Measurements from ENCODE around the gene MSLN.

- TF ChIP-seq, protein P1, sequence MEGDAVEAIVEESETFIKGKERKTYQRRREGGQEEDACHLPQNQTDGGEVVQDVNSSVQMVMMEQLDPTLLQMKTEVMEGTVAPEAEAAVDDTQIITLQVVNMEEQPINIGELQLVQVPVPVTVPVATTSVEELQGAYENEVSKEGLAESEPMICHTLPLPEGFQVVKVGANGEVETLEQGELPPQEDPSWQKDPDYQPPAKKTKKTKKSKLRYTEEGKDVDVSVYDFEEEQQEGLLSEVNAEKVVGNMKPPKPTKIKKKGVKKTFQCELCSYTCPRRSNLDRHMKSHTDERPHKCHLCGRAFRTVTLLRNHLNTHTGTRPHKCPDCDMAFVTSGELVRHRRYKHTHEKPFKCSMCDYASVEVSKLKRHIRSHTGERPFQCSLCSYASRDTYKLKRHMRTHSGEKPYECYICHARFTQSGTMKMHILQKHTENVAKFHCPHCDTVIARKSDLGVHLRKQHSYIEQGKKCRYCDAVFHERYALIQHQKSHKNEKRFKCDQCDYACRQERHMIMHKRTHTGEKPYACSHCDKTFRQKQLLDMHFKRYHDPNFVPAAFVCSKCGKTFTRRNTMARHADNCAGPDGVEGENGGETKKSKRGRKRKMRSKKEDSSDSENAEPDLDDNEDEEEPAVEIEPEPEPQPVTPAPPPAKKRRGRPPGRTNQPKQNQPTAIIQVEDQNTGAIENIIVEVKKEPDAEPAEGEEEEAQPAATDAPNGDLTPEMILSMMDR (IDR thresholded peaks at IDR 0.05): no peak
- TF ChIP-seq POLR2AphosphoS5 (IDR thresholded peaks at IDR 0.05): no peak
- TF ChIP-seq EP300 (IDR thresholded peaks at IDR 0.05): no peak
Measured at GRCh38 chr16:781346-782010, 20.9 kb downstream of the MSLN start.
